Gastrocnemius medialis (tissue), 4 donors: ENCODE data around the gene CCDC12.

Experiments
- CTCF ChIP-seq, 5 experiments: fragments of 450-650 bp in 3 of 5; fragments of 200-600 bp in 2 of 5; sonication (generic) in 2 of 5; IDR thresholded peaks in 4 of 5; conservative IDR thresholded peaks in 1 of 5; 1 replicate in 4 of 5; 2 replicates in 1 of 5; pipeline ENCODE4 v1.5.1; 2016 to 2019; ENCODE audit warnings: antibody characterized with exemption in 5 of 5, mild to moderate bottlenecking in 3 of 5, moderate library complexity in 3 of 5
- POLR2A ChIP-seq, 2 donors: fragments of 450-650 bp; IDR thresholded peaks; one replicate each; pipeline ENCODE4 v1.6.1; 2017; ENCODE audit warnings: antibody characterized with exemption in 2 of 2, mild to moderate bottlenecking in 2 of 2, moderate library complexity in 2 of 2

GRCh38 chr3:46930166-46930944, 46.2 kb downstream of the CCDC12 start:
- TF ChIP-seq POLR2A (IDR thresholded peaks at IDR 0.05) (no peak), CTCF (IDR thresholded peaks at IDR 0.05 in 4 of 5, conservative IDR thresholded peaks at IDR 0.05 in 1 of 5) (no peak)
